Activated T-cell treated with anti-CD3 and anti-CD28 coated beads for 1 hour (primary cell): ENCODE results near the gene HOXC11.

Experiments
- DNase-seq: peaks from one replicate; pipeline ENCODE4 v3.0.0-alpha.2; 2020; ENCODE audit warnings: low read depth

Gene HOXC11

DNA sequence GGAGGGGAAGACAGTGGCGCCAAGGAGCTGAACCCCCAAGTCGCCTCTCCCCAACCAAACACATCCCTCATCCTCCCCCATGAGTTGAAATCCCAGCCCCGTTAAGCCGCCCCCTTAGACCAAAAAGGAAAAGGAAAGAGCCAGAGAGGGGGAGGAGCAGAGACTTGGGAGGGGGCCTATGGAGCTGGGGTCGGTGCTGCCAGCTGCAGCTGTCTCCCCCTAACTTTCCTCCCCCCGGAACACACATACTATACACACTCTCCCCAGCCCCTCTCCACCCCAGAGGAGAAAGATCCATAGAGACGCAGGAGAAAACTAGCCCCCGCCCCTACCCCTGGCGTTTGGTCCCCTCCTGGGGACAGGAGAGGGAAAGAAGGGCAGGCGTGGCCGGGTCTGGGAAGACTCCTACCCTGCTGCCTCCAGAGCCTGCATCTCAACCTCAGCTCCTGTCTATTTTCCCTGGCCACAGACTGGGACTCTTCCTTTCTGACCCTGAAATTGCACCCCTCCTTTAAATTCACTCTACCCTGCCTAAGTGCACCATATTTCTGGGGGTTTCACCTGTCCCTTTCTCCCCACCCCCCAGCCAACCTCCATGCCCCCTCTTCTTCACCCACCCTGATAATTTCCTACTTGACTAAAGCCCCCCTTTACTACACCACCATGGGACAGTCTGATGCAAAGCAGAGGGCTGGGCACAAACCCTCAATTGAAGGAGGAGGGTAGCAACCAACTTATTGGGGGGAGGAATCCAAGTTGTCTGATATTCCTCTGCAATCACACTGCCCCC is 25.4 kb downstream of the HOXC11 start:
- no peak for DNase-seq

DNA sequence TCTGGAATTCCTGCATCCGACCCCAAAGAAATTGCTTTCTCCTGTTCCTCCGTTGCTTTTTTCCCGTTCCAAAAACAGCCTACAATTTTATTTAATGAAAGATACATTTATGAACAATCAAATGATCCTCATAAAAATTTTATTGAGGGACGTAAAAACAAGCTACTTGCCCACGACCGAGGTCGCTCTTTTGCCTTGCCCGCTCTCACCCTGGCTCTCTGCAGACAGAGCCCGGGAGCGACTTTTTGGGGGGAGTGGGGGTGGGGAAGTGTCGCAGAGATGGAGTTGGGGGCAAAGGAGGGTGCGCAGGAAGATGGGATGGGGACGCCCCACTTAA is 25.9 kb downstream of the HOXC11 start:
- no peak for DNase-seq

DNA sequence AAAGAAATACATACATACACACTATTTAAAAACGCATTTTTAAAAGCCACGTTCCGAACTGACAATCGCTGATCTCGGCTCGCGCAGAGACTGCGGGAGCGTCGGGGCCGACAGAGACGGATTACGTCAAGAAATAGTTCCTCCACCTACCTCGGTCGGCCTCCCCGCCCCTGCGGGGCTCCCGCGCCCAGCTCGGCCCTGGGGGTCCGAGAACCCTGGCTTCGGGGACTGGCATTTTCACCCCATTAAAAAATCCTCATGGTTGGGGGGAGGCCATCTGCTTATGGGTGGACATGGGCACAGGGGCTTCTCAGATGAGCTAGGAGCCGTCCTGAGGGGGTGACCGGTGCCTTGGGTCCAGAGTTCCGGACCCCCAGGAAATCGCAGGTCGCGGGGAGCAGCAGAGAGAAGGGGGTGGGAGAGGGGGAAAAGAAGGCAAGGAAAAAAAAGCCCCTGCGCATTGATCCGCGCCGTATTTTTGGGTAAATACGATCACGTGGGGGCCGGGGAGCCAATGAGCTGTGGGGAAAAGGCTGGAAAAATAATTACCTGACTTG is 26.7 kb downstream of the HOXC11 start:
- no peak for DNase-seq

DNA sequence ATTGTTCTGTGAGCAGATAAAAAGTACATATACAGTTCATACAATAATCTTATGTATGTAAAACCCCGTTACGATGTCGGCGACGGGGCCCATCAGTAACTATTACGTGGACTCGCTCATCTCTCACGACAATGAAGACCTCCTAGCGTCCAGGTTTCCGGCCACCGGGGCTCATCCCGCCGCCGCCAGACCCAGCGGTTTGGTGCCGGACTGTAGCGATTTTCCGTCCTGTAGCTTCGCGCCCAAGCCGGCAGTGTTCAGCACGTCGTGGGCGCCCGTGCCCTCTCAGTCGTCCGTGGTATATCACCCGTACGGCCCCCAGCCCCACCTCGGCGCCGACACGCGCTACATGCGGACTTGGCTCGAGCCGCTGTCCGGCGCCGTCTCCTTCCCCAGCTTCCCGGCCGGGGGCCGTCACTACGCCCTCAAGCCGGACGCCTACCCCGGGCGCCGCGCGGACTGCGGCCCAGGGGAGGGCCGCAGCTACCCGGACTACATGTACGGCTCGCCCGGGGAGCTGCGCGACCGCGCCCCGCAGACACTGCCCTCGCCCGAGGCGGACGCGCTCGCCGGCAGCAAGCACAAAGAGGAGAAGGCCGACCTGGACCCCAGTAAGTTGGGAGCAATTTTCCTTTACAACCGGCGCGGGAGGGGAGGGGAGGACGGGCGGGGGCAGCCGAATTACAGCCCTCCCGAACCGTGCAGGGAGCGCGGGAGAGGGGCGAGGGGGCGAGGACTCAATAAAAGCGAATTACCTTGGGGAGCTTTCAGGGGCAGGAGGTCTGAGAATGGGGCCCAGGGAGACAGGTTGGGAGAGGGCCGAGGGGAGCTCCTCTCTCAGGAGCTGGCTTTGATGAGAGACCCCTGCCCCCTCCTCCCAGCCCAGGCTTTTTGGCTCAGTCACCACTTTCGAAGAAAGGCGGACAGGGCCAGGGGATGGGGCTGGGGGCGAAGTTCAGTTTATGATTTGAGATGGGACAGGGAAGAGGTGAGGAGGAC is 27.5 kb downstream of the HOXC11 start, which contains the start of gene HOXC9:
Gene HOXC9 (plus strand): TSS at position 46 of the 999 bp plus-strand sequence. CDS start 28 bp downstream, at position 74.
- DNase-seq = no peak

DNA sequence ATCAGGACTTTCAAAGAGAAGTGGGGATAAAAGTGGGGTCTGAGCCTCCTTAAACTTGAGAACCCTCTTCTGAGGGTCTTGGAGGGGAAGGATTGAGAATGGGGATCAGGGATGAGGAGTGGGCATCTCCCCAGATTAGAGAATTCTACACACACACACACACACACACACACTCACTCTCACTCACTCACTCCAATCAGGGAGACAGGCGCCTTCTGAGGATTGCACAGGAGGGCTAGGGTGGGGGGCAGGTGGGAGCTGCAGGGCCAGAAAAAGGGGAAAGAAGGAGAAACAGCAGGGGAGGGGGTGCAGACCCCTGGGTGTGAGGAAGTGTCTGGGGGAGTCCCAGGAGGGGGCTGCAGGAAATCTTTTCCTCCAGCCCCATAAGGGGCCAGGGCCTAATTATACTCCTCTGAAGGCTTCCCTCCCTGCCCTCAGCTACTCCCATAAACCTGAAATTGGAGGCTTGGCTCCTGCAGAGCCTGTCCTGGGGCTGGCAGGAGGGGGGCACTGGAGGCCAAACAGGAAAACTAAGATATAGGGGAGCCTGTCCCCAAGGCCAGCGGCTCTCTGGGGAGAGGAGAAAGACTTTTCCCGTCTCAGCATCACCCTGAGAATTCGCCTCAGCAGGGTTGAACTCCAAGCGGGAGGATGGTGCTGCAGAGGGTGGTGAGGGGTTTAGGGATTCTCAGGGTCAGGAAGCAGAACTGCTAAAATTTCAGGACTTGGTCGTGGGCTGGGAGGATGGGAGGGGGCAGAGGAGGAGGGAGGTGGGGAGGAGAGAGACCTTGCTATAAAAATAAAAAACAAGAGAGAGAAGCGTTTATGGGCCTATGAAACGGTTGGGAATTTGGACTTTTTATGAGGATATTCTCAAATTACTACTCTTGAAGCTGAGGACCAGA is 28.6 kb downstream of the HOXC11 start:
- DNase-seq = no peak

DNA sequence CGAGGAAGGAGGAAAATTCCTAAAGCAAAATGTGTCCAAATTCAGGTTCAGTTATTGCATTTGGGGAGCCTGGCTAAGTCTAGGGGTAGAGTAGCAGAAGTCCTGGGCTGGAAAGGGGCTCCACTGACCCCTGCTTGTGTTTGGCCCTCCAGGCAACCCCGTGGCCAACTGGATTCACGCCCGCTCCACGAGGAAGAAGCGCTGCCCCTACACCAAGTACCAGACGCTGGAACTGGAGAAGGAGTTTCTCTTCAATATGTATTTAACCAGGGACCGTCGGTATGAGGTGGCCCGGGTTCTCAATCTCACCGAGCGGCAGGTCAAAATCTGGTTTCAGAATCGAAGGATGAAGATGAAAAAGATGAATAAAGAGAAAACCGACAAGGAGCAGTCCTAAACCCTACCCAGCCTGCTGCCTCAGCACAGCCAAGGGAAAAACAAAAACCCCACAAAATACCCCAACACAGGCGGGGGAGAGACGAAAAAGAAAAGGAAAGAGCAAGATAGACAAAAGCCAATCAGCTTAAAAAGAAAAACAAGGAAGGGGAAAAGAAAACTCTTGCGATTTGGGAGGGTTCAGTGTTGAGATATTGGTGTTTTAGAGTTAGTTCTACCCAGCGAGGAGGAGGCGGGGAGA is 29.5 kb downstream of the HOXC11 start:
- no peak for DNase-seq

DNA sequence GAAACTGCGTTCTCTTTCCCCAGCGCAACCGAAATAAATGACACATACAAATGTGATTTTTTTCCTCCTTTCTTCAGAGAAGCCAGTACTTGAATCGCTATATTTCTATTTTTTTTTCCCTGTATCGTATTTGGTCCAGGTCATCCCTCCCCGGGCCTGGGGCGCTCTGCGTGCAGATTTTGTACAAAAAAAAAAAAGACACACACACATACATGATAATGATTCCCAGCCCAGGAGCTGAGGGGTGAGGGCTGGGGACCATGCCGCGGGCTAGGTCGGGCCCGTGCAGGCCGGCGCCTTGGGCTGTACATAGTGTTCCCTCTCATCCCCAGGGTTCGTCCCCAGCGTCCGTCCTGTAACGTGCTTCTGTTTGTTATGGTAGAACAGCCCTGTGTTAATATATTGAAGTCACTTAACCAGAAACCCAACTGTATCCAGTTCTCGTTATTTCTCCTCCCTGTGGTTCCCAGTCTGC is 30.0 kb downstream of the HOXC11 start:
- DNase-seq = no peak

DNA sequence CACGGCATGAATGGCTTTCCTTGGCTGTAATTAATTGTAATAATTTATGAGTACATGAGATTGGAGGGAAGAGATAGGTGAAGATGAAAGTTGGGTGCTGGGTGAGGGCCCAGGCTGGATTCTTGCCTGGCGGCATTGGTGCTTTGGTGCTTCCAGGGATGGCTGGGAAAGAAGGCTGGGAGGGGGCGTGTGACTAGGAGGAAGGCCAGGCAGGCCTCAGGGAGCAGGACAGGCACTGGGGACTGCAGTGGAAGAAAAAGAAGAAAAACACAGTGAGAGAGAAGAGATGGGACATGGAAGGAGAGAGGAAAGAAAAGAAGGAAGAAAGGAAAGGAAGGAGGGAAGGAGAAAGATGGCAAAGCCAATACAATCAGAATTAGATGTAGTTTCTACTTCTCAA is 30.7 kb downstream of the HOXC11 start:
- DNase-seq = no peak

DNA sequence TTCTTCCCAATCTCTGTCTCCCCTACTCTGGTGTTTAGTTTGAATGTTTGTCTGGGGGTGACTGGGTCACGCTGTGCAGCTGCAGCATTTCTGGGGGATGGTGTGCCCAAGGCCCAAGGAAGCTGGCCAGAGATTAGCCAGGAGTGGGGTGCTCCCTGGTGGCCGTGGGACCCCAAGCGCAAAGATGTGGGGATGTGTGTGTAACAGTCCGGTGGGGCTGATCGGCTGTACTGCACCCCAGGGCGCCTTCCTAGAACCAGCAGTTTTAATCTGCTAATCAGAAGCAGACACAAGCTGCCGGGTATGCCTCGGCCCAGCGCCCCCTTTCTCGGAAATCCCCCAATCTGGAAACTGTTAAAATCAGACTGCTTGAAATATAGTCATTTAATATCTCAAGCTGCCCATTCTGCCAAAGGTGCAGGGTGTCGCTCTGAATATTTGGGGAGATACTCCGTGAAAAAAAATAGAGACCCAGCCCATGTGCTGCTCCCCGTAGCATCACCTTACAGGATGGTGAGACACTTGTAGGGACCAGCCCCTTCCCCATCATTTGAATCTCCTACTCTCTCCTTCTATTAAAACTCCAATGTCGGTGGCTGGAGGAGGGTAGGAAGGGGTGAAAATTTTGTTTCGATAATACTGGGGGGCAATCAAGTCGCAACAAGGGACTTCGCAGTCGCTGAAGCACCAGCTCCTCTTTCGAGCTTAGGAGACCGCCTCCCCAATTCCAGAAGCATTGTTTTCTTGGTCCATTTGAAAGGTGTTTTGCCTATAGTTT is 31.3 kb downstream of the HOXC11 start:
- DNase-seq = no peak

DNA sequence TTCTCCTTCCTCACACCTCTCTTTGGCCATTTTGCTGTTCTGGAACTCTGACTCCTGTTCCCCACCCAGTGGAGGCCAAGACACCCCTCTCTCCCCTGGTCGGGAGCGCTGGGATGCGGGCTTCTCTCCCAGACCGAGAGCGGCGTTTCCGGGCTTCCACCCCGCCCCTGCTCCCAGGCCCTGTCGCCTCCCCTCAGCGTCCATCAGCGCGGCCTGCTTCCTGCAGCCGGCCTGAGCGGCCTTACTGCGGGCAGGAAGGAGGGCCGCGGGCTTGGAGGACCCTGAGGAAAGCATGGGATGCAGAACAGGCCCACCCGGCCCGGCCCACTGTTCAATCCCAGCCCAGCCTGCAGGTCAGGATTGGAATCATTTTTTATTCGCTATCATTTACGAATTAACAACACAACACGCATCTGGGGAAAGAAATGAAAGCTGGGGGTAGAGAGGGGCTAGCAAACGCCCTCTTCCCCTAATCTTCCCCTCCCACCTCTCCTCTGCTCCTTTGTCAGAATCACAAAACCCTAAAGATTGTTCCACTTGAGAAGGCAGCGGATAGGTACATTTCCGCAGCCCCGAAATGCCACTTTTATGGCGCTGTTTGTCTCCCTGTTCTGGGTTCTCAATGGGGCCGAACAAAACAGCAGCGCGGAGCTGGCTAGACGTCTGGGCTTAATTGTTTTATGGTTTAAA is 32.1 kb downstream of the HOXC11 start:
- DNase-seq = no peak

DNA sequence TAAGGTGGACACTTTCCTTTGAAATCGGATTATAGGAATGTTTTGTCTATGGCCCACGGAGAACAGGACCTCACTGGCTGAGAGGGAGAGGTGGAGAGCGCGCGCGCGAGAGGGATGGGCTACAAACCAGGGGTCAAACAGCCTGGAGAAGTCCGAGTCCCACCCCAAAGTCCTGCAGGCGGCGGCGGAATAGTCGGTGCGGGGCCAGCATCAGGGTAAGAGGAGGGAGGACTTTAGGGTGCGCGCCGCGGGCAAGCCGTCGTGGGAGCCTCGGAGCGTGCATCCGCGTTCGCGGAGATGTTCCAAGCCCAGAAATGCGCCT is 32.6 kb downstream of the HOXC11 start:
- no peak for DNase-seq

DNA sequence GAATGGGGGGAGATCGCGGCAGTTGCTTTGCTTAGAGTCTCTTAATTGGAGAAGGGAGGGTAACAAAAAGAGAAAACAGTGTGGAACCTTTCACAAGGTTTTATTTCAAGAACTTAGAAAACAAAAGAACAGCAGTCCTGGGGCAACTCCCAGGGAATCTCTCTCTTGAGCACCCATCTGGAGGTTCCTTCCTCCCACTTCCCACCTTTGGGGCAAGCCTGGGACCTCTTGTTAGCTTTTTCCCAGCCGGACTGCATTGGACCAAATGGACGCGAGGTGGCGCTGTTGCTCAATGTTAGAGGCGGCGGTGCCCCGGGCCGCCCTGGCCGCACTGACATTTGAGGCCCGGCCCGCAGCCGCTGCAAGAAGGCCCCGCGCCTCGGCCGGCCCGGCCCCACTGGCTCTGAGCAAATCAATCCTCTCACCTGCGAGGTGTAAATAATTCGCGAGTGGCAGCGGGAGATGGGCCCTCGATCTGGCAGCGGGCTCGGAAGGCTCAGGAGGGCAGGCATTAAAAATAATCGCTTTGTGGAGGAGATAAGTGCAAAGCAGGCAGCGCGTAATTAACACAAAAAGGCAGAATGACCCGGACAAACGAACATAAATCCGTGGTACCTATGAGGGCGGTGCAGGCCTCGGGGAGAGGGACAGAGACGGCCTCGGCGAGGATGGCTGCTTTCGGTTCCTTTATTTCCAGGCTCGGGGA is 33.1 kb downstream of the HOXC11 start:
- peak; percentile 87 for DNase-seq

DNA sequence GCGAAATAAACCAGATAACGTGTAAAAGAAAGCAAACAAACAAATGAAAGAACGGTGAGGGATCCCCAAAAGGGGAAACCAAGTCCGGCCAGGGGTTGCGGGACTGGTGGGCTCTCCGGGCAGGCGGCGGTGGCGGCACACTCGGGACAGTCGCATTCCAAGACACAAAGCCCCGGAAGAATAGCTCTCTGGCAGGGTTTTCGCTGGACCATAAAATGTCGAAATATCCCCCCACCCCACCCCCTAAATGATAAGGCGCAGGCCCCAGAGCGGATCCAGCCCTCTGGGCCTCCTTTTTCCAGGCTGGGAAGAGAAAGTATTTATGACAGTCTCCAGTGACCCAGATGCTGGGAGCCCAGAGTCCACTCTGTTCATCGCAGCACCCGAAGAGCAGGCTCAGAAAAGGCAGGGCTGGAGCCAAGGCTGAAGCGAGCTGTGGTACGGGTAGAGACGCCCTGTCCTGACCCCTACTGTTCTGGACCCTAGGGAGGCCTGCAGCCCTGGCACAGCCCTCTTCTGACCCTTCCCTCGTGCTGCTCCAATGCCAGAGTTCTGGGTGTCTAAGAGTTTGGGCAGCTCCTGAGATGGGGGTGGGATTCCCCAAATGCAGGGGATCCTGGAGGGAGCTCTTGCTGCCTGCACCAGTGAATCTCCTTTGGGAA is 33.8 kb downstream of the HOXC11 start:
- no peak for DNase-seq

DNA sequence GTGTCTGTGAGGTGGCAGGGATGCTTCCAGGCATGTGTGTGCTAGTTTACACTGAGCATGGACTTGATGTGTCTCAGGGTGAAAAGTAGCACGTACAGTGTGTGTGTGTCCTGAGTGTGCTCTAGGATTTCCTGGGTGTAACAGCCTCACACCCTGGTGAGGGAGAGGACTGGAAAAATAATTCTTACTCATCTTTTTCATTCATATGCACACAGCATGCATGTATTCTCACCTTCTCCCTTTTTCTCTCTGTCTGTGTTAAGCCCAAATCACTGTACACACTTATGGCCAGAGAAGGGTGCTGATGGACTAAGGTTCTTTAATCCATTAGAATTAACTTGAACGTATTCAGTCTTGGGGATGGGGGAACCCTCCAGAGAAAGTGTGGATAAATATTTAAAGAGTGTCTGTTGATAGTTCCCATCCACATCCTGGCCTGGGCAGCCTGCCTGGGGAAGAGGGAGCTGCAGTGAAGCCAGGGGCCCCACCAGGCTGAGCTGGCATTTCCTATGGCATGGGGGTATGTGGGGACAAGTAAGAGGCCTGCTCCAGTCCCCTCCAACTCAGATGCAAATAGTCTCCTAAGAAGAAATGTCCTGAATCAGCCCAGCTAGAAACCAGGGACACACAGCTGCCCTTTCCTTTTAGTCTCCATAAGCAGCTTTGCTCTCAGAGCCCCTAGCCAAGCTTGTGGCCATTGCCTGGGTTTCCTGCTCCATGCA is 34.8 kb downstream of the HOXC11 start:
- DNase-seq = no peak

DNA sequence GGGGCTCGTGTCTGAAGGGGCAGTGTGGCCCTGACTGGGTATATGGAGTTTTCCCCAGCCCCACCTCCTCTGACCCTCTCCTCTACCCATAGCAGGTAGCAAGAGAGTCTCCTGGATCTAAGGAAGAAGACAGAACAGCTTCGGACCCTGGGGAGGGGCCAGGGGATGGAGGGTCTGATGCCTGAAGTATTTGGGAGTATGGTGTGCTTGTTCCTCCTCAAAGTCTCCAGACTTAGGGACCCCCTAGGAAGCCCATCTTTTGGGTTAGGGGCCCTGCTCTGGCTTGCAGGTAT is 35.3 kb downstream of the HOXC11 start:
- no peak for DNase-seq

DNA sequence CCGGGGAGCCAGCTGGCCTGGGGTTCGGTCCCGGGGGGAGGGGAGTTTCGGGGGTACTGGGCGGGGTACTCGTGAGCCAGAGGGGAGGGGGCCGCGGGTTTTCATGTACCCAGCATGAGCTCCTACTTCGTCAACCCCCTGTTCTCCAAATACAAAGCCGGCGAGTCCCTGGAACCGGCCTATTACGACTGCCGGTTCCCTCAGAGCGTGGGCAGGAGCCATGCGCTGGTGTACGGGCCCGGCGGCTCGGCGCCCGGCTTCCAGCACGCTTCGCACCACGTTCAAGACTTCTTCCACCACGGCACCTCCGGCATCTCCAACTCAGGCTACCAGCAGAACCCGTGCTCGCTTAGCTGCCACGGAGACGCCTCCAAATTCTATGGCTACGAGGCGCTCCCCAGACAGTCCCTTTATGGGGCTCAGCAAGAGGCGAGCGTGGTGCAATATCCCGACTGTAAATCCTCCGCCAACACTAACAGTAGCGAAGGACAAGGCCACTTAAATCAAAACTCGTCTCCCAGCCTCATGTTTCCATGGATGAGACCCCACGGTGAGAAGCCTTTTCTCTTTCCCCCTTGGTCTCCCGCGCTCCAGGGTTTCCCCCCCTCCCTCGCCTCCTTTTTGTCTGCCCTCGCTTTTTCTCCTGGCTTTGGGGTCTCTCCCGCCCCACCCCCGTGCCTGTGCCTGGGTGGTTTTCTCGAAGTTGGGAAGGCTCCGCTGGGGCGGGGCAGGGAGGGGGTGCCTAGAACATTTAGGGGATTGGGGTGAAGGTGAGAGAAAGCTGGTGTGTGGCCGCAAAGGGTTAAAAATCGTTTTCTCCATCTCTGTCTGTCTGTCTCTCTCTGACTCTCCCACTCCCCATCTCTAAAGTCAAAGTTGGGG is 36.5 kb downstream of the HOXC11 start:
- DNase-seq = no peak
